Keratinocyte (primary cell): ENCODE data around the gene ZP1. TPM values are rescaled to one million over a fixed set of nuclear protein-coding genes. Genes with fewer than 3 reads are reported as not detected.

Source experiments
- DNase-seq: peaks from one replicate; pipeline ENCODE4 v3.0.0-alpha.2; 2011; ENCODE audit warnings: low read depth, missing footprints, low spot score
- FAIRE-seq: peaks from 2 replicates; lab custom pipeline; 2011; peaks lifted over from hg19 to GRCh38; lab: Jason Lieb, UNC
- H2AFZ ChIP-seq: 2 replicates; pipeline ENCODE4 v1.6.0; 2012; ENCODE audit warnings: low read length, control low read depth, inconsistent platforms; ENCODE audit not compliant: control insufficient read depth
- H3K27ac ChIP-seq: 2 replicates; pipeline ENCODE4 v1.5.1; 2011; ENCODE audit warnings: low read length; ENCODE audit not compliant: control insufficient read depth, insufficient read depth
- H3K27me3 ChIP-seq: 3 replicates; pipeline ENCODE4 v1.6.0; 2011; ENCODE audit warnings: low read length; ENCODE audit not compliant: control insufficient read depth, insufficient read depth; ENCODE audit errors: extremely low read depth
- H3K36me3 ChIP-seq, 2 experiments: 2 replicates in 1 of 2; 3 replicates in 1 of 2; pipeline ENCODE4 v1.5.1; 2011; ENCODE audit warnings: low read length in 2 of 2, mild to moderate bottlenecking in 1 of 2; ENCODE audit not compliant: control insufficient read depth in 2 of 2, insufficient read depth in 2 of 2; ENCODE audit errors: extremely low read depth in 1 of 2
- H3K4me1 ChIP-seq: 3 replicates; pipeline ENCODE4 v1.5.1; 2011; ENCODE audit warnings: low read length; ENCODE audit not compliant: control insufficient read depth, insufficient read depth; ENCODE audit errors: extremely low read depth
- H3K4me2 ChIP-seq: 3 replicates; pipeline ENCODE4 v1.6.0; 2011; ENCODE audit warnings: low read depth, low read length; ENCODE audit not compliant: control insufficient read depth, insufficient read depth; ENCODE audit errors: extremely low read depth
- H3K4me3 ChIP-seq, 3 experiments: fragments of 200-600 bp in 1 of 3; sonication (generic) in 1 of 3; 2 replicates in 2 of 3; 3 replicates in 1 of 3; pipeline ENCODE4 v1.5.1; 2011 to 2016; ENCODE audit warnings: low read length in 3 of 3, mild to moderate bottlenecking in 3 of 3, control low read depth in 2 of 3, inconsistent platforms in 1 of 3, low read depth in 1 of 3, mixed read lengths in 1 of 3, mixed run types in 1 of 3, moderate library complexity in 1 of 3; ENCODE audit not compliant: control insufficient read depth in 2 of 3, insufficient read depth in 2 of 3; ENCODE audit errors: extremely low read depth in 1 of 3
- H3K79me2 ChIP-seq: 2 replicates; pipeline ENCODE4 v1.6.0; 2012; ENCODE audit warnings: low read length; ENCODE audit not compliant: control insufficient read depth, insufficient read depth
- H3K9ac ChIP-seq: 3 replicates; pipeline ENCODE4 v1.6.0; 2011; ENCODE audit warnings: low read length; ENCODE audit not compliant: control insufficient read depth, insufficient read depth; ENCODE audit errors: extremely low read depth
- H3K9me1 ChIP-seq: 3 replicates; pipeline ENCODE4 v1.6.0; 2011; ENCODE audit warnings: low read length; ENCODE audit not compliant: control insufficient read depth, insufficient read depth; ENCODE audit errors: extremely low read depth
- H3K9me3 ChIP-seq: 2 replicates; pipeline ENCODE4 v1.5.1; 2012; ENCODE audit warnings: low read depth, low read length; ENCODE audit not compliant: control insufficient read depth
- H4K20me1 ChIP-seq: 3 replicates; pipeline ENCODE4 v1.6.0; 2011; ENCODE audit warnings: low read length; ENCODE audit not compliant: control insufficient read depth, insufficient read depth; ENCODE audit errors: extremely low read depth
- CTCF ChIP-seq, 3 experiments: IDR thresholded peaks in 1 of 3; conservative IDR thresholded peaks in 1 of 3; optimal IDR thresholded peaks in 1 of 3; 2 replicates in 2 of 3; 3 replicates in 1 of 3; pipeline versions ENCODE3 to v1.5.1; 2011; ENCODE audit warnings: low read length in 3 of 3, mild to moderate bottlenecking in 3 of 3, moderate library complexity in 2 of 3, control low read depth in 1 of 3, inconsistent platforms in 1 of 3; ENCODE audit not compliant: insufficient read depth in 2 of 3; ENCODE audit errors: extremely low read depth in 1 of 3
- EZH2 ChIP-seq: IDR thresholded peaks from one replicate; pipeline ENCODE4 v1.6.1; 2012; ENCODE audit warnings: inconsistent platforms, mild to moderate bottlenecking, low read length, moderate library complexity
- dilution Hi-C: fragments of 300-500 bp; cut with MboI; formaldehyde crosslinking; loops from one replicate; pipeline ENCODE4 v1.7.0; 2020; ENCODE audit warnings: low sequenced_read_pairs; ENCODE audit not compliant: extremely low pct_ligation_motif_present
- polyA plus RNA-seq, 5 experiments: library from polyadenylated mRNA; depleted of rRNA in 3 of 5; stranded (reverse) in 3 of 5; stranded (forward) in 1 of 5; unstranded in 1 of 5; fragments of >200 nt; gene quantifications; 1 replicate in 1 of 5; 2 replicates in 3 of 5; 3 replicates in 1 of 5; pipeline versions ENCODE4 v1.2.1 to v1.2.3, GENCODE V29; 2011 to 2012; ENCODE audit warnings: missing spikeins in 2 of 5, low read depth in 1 of 5, low replicate concordance in 1 of 5

ZP1 gene
- polyA plus RNA-seq, 1 donor (not counting 4 experiments of a cell fraction or from before 2014, with no cell fraction given) = not detected

GRCh38 chr11:60902625-60903024 is 35.3 kb downstream of the ZP1 start:
- Histone ChIP-seq H3K4me3 (no peak overlapping the region), H3K27me3 (no peaks in the 10 kb centered on the region), H3K36me3 (peaks cover 23 to 42% of the 10 kb centered on the region in 2 experiments), H3K9me1 (no peaks in the 10 kb centered on the region), H4K20me1 (peaks cover 10% of the 10 kb centered on the region), H3K4me1 (peaks cover 11% of the 10 kb centered on the region), H2AFZ (no peak overlapping the region), H3K79me2 (peaks cover 39% of the 10 kb centered on the region), H3K9me3 (no peaks in the 10 kb centered on the region), H3K4me2 (no peak overlapping the region), H3K27ac (no peak overlapping the region), H3K9ac (no peak overlapping the region)
- FAIRE-seq = no peak
- TF ChIP-seq CTCF (optimal IDR thresholded peaks at IDR 0.05 in 1 of 3, IDR thresholded peaks at IDR 0.05 in 1 of 3, conservative IDR thresholded peaks at IDR 0.05 in 1 of 3; ENCODE audit: extremely low read depth in 1 of 3, insufficient read depth in 2 of 3, low read length in 3 of 3) (no peak), EZH2 (no peak)
- dilution Hi-C loops = no loop called here
- DNase-seq = no peak

GRCh38 chr11:60905047-60905446 is 37.7 kb downstream of the ZP1 start:
- no peaks in the 10 kb centered on the region for H3K9me1 ChIP-seq
- TF ChIP-seq CTCF (optimal IDR thresholded peaks at IDR 0.05 in 1 of 3, IDR thresholded peaks at IDR 0.05 in 1 of 3, conservative IDR thresholded peaks at IDR 0.05 in 1 of 3; ENCODE audit: extremely low read depth in 1 of 3, insufficient read depth in 2 of 3, low read length in 3 of 3) (no peak), EZH2 (no peak)
- H3K27me3 ChIP-seq = no peaks in the 10 kb centered on the region
- peak overlapping the region; percentile 94 for H3K9ac ChIP-seq
- H3K9me3 ChIP-seq = no peaks in the 10 kb centered on the region
- peaks cover 10% of the 10 kb centered on the region for H4K20me1 ChIP-seq
- peak overlapping the region; percentile 93 for H3K27ac ChIP-seq
- H3K4me1 ChIP-seq = peaks cover 11% of the 10 kb centered on the region
- no peak for FAIRE-seq
- H3K79me2 ChIP-seq = peaks cover 39% of the 10 kb centered on the region
- peak overlapping the region; percentile 79 to 93 (median 80) for H3K4me3 ChIP-seq
- H2AFZ ChIP-seq = no peak overlapping the region
- no peak for DNase-seq
- peaks cover 14 to 30% of the 10 kb centered on the region in 2 experiments for H3K36me3 ChIP-seq
- peak overlapping the region; percentile 81 for H3K4me2 ChIP-seq
- dilution Hi-C loops = no loop called here
